HG02852 (cell line): ENCODE results near the gene ZG16.
"Not testable (repeated sequence)": the region's sequence is repeated elsewhere in the genome, so short reads cannot be mapped to it uniquely, and the experiment has no call there.

ENCODE experiments used
- ATAC-seq: cut with Tn5 transposase; IDR thresholded peaks from one replicate; pipeline ENCODE4 v1.9.1; 2021; ENCODE audit warnings: mild to moderate bottlenecking, moderate library complexity; ENCODE audit not compliant: unreplicated experiment

The ZG16 gene

DNA sequence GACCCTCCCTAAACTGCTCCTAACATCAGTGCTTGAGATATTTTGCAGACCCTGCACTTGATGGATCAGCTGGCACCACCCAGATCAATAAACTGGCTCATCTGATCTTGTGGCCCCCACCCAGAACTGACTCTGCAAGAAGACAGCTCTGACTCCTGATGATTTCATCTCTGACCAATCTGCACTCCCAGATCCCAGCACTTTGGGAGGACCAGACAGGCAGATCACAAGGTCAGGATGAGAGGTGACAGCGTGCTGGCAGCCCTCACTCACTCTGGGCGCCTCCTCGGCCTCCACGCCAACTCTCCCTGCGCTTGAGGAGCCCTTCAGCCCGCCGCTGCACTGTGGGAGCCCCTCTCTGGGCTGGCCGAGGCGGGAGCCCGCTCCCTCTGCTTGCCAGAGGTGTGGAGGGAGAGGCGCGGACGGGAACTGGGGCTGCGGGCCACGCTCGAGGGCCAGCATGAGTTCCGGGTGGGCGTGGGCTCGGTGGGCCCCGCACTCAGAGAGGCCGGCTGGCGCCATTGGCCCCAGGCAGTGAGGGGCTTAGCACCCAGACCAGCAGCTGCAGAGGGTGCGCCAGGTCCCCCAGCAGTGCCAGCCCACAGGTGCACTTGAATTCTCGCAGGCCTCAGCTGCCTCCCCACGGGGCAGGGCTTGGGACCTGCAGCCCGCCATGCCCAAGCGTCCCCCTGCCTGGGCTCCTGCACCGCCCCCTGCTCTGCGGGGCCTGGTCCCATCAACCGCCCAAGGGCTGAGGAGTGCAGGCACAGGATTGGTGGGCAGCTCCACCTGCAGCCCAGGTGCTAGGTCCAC, 29.9 kb upstream of the ZG16 start:
- no peak for ATAC-seq

DNA sequence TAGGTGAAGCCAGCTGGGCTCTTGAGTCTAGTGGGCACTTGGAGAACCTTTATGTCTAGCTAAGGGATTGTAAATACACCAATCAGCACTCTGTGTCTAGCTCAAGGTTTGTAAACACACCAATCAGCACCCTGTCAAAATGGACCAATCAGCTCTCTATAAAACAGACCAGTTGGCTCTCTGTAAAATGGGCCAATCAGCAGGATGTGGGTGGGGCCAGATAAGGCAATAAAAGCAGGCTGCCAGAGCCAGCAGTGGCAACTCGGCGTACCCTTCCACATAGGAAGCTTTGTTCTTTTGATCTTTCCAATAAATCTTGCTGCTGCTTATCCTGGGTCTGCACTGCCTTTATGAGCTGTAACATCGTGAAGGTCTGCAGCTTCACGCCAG, 29.3 kb upstream of the ZG16 start:
- ATAC-seq = not testable (repeated sequence)

DNA sequence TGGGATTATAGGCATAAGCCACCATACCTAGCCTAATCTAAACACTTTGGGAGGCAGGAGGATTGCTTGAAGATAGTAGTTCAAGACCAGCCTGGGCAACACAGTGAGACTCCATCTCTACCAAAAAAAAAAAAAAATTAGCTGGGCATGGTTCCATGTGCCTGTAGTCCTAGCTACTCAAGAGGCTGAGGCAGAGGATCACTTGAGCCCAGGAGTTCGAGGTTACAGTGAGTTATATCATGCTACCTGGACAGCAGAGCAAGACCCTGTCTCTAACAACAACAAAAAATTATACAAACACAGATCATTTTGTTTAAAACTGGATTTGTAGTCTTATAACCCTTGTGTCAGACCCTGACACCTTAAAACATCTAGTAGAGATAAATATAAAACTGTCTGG, 24.5 kb upstream of the ZG16 start:
- ATAC-seq = no peak

DNA sequence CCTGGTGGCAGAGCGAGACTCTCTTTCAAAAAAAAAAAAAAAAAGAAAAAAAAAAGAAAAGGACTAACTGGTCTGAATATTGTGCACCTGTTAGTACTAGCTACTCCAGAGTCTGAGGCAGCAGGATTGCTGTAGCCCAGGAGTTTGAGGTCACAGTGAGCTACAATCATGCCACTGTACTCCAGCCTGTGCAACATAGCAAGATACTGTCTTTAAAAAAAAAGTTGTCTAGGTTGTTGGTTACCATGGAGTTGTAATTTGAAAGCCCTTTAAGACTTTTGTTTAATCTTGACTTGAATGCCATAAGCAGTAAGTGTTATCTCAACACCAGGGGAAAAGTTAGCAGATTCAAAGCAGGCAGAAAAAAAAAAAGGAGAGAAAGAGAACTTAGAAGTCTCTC, 21.4 kb upstream of the ZG16 start:
- no peak for ATAC-seq

DNA sequence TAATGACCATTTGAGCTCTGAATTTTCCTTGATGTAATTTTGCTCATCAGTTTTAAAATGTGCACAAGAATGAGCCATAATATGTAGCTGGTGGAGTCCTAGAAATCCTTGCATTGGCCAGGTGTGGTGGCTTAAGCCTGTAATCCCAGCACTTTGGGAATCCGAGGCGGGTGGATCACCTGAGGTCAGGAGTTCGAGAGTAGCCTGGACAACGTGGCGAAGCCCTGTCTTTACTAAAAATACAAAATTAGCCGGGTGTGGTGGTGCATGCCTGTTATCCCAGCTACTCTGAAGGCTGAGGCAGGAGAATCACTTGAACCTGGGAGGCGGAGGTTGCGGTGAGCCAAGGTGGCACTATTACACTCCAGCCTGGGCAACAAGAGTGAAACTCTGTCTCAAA, 21.0 kb upstream of the ZG16 start:
- ATAC-seq = not testable (repeated sequence)

DNA sequence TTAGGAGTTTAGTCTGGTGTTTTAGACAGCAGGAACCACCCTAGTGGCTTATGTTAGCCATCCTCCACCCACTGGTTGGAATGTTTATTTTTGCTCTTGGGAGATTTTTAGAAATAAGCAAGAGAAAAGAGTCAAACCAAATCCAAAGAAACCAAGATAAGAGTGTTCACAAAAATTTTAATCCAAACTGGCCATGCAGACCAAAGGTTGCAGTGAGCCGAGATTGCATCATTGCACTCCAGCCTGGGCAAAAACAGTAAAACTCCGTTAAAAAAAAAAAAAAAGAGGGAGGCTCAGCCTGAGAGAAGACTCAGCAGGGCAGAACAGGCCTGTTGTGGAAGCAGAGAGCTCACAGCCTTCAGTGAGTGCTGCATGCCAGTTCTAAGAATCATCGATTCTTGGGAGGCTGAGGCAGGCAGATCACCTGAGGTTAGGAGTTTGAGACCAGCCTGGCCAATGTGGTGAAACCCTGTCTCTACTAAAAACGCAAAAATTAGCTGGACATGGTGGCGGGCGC, 20.0 kb upstream of the ZG16 start:
- ATAC-seq = no peak

DNA sequence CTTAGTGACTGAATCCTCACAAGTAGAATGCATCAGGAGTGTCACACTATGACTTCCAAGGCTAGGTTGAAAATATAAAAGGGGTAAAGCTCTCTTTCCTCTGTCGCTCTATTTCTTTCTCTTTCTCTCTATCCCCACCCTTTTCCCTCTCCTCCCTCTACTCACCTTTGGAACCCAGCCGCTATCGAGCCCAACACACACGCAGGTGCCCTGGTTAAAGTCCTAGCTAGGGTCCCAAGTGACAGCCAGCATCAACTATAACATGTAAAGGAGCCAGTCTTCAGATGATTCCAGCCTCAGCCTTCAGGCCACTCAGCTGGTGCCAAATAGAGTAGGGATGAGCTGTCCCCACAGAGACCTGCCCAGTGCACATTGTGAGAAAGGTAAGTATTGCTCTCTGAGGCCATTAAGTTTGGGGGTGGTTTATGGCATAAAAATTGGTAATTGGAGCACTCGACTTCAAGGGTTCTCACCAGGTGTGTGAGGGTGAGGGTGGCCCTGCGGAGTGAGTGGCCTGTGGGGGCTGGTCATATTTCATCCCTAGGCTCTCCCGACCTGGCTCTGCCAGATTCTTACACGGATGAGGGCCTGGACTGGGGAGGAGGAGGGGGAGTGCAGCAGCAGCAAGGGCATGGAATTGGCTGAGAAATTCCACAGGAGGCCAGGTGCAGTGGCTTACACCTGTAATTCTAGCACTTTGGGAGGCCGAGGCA, 17.3 kb upstream of the ZG16 start:
- no peak for ATAC-seq

DNA sequence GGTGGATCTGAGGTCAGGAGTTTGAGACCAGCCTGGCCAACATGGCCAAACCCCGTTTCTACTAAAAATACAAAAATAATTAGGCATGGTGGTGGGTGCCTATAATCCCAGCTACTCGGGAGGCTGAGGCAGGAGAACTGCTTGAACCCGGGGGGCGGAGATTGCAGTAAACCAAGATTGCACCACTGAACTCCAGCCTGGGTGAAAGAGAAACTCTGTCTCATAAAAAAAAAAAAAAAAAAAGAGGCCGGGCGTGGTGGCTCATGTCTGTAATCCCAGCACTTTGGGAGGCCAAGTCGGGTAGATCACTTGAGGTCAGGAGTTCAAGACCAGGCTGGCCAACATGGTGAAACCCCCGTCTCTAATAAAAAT, 16.8 kb upstream of the ZG16 start:
- not testable (repeated sequence) for ATAC-seq

DNA sequence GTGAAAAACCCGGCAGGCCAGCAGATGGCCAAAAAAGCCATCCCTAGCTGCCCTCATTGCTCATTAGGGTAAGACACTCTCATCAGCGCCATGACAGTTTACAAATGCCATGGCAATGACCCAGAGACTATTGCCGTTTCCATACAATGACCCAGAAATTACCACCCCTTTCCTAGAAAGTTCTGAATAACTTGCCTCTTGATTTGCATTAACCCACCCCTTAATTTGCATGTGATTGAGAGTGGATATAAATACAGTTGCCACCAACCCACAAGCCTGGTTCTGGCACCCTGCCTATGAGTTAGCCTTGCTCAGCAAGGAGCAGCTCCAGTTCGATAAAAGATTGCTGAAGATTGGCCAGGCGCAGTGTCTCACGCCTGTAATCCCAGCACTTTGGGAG, 16.2 kb upstream of the ZG16 start:
- no peak for ATAC-seq

DNA sequence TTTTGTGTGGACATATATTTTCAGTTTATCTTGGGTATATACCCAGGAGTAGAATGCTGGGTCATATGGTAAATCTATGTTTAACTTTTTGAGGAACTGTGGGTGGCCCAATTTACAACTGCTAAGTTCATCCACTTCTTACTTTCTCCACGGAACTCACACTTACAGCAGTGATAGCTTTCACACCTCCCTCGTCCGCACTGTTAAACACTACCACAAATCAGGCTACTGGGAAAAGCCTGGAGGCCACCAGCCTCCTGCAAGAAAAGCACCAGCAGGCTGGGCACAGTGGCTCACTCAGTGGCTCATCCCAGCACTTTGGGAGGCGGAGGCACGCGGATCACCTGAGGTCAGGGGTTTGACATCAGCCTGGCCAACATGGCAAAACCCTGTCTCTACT, 14.7 kb upstream of the ZG16 start:
- ATAC-seq = no peak

DNA sequence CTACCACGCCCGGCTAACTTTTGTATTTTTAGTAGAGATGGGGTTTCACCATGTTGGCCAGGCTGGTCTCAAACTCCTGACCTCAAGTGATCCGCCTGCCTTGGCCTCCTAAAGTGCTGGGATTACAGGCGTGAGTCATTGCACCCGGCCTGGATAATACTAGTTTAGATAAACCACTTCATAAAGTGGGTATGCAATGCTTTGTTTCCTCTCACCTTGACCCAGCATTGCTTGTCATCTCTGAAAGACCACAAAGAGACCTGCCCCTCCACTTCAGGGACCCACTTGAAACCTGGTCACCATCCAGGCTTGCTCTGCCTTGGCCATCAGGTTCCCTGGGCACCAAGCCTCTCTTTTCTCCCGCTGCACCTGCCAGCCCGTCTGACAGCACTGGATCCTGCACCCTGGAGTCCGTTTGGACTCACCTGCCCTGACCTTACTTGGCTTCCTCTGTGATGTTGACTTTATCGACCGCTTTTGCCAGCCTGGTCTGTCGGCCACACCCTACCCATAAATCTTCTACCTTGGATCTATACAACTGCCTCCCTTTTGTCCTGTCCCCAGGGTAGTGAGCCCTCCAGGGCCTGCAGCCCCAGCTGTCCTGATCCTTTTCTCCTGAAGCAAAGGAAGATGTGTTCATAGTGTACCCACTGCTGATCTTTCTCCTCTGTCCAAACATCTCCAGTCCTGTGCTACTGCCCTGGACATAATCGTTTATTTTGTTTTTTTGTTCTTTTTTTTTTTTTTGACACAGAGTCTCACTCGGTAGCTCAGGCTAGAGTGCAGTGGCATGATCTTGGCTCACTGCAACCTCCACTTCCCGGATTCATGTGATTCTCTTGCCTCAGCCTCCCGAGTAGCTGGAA, 12.7 kb upstream of the ZG16 start:
- ATAC-seq = no peak

DNA sequence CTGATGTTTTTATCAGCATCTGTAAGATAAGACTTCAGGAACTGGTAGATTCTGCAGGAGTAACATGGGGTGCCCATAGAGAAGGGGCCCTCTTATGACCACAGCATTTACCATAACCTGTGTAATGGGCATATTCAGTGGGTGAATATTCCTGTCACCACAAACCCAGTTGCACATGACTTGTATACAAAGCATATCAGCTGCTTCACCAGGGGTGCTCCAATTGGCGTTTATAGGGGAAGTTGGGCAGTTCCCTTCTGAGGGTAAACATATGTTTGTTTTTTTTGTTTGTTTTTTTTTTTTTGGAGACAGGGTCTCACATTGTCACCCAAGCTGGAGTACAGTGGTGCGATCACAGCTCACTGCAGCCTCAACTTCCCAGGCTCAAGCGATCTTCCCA, 11.5 kb upstream of the ZG16 start:
- no peak for ATAC-seq

DNA sequence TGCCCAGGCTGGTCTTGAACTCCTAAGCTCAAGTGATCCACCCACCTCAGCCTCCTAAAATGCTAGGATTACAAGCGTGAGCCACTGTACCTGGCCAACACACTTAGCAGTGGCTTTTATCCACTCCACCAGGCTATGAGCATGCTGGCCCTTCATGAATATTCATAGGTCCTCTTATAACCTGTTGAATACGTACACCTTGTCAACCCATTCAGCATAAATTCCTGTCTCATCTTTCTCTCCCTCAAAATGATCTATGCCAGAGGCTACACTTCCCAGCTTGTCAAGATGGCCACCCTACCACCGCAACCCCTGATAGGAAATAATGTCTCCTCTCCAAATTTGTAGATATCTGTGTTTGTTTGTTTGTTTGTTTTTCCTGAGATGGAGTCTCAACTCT, 11.0 kb upstream of the ZG16 start:
- ATAC-seq = no peak

DNA sequence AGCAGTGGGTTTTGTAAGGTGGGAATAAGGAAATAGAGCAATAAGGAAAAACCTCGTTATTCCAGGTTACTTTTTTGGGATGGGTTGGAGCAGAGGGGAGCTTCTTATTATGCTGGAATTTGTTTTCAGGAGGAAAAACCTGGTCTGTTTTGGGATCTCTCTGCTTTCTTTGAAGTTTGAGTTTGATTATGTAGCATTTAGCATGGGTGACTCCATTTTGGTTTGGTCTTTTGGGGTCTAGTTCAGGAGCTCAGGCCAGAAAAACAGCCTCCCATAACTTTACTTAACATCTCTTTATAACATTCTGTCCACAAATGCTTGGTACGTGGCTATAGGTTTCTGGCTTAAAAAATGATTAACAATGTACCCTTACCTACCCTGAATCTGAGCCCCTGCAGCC, 8.5 kb upstream of the ZG16 start:
- ATAC-seq = no peak

DNA sequence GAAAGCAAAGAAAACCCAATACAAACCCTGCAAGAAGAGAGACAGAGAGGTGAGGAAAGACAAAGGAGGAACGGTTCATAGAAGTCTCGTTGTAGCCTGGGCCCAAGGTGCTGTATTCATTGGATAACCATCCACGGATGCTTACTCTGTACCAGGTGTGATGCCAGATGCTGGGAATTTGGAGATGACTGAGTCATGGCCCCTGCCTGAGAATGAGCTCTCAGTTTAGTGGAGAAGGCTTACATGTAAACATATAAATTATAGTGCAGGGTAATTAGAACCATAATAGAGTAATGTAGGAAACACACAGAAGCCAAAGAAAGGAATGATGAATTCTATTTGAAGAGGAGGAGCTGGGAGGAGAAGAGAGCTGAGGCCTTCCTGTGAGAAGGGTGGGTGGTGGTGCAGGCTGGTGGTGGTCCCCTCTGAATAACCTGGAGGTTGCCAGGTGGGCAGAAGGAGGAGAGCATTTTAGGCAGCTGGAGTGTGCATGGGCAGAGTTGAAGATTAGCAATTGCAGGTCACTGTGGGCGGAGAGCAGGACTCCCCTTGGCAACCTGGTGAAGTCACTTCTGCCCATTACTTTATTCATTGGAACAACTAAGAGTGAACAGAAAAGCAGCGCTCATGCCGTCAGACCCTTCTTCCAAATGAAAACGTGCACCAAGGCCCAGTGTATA, 7.7 kb upstream of the ZG16 start:
- ATAC-seq = no peak

DNA sequence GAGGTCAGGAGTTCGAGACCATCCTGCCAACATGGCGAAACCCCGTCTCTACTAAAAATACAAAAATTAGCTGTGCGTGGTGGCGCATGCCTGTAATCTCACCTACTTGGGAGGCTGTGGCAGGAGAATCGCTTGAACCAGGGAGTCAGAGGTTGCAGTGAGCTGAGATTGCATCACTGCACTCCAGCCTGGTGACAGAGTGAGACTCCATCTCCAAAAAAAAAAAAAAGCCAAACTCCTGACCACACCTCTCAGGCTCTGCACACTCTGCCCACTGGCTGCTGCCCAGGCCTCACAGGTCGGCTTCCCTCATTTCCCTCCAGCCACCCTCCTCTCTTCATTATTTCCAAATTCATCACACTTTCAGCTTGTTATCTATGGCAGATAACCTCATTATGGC, 5.7 kb upstream of the ZG16 start:
- ATAC-seq = not testable (repeated sequence)

DNA sequence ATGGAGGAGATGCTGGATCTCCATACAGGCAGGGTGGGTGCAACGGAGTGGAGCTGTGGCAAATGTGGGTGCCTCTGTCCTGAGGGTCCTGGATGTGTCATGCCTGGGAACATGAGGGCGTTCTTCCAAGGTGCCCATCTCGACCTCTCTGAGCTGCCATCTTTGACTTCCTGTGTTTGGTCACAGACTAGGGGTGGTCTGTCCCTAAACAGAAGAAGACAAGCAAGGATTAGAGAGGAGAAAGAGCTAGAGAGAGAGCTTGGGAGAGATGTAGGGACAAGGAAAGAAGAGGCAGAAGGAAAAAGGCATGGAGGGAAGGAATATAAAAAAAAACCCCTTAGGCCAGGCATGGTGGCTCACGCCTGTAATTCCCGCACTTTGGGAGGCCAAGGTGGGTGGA, 3.3 kb upstream of the ZG16 start:
- ATAC-seq = no peak

DNA sequence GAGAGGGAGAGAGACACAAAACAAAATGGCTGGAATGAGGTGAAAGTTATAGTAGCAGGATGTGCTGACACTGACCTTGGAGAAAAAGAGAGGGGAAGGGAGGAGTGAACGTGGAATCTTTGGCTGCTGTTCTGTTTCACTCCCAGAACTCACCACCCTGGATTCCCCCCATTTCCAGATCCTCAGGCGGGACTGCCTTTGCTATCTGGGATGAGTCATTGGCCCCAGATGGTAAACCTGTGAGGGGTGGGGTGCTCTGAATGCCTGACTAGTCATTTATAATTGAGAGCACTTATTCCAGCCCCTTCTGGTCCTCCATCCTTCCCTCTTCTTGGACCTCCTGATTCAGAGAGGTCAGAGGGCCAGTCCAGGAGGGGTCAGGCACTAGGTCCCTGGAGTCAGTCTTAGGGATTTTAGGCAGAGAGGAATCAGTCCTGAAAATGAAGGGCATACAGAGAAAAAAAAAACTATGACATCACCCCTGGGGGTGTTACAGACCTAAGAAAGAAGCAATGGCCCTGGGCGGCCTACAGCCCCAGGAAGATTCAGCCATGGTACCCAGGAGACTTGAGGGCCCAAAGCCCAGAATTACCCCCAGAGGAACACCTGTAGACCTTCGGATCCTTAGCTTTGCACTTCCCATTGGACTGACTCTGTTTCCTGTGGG, 2.2 kb upstream of the ZG16 start:
- no peak for ATAC-seq

DNA sequence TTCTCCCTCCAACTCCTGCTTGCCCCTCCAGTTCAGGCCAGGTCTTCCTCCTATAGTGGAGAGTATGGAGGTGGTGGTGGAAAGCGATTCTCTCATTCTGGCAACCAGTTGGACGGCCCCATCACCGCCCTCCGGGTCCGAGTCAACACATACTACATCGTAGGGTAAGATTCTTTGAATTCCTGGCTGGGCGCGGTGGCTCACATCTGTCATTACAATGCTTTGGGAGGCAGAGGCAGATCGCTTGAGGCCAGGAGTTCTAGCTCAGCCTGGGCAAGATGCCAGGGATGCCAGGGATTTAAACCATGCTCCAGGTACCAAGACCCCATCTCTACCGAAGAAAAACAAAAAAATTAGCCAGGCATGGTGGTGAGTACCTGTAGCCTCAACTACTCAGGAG, 1.4 kb downstream of the ZG16 start:
- no peak for ATAC-seq
